ENCODE data around the gene OIT3. TPM values are rescaled to one million over a fixed set of nuclear protein-coding genes. Genes with fewer than 3 reads are reported as not detected.

OIT3 gene
- total RNA-seq, 1 donor from 2014 or later: not detected

GRCh38 chr10:72930276-72930675, 36.7 kb downstream of the OIT3 start:
- DNase-seq (no peak), ATAC-seq (no peak)
- Histone ChIP-seq H3K27ac (no peak overlapping the region), H3K4me1 (no peaks in the 10 kb centered on the region), H3K27me3 (no peaks in the 10 kb centered on the region), H3K4me3 (no peak overlapping the region), H3K36me3 (no peaks in the 10 kb centered on the region), H3K9me3 (no peaks in the 10 kb centered on the region)
- intact Hi-C loops (cut with DNase I): no loop called here
- no peak for TF ChIP-seq CTCF (IDR thresholded peaks at IDR 0.05)

- H3K4me1 ChIP-seq: no peaks in the 10 kb centered on the region
- no peaks in the 10 kb centered on the region for H3K27me3 ChIP-seq
- no peak overlapping the region for H3K27ac ChIP-seq
- no peak for DNase-seq
- ATAC-seq: no peak
- H3K9me3 ChIP-seq: no peaks in the 10 kb centered on the region
- no peaks in the 10 kb centered on the region for H3K36me3 ChIP-seq
- TF ChIP-seq CTCF (IDR thresholded peaks at IDR 0.05): no peak
- no peak overlapping the region for H3K4me3 ChIP-seq
- intact Hi-C loops (cut with DNase I): no loop called here
Measured at GRCh38 chr10:72932259-72933015, 38.9 kb downstream of the OIT3 start.

- no peak for TF ChIP-seq CTCF (IDR thresholded peaks at IDR 0.05)
- no peak overlapping the region for H3K4me3 ChIP-seq
- intact Hi-C loops (cut with DNase I): no loop called here
Measured at GRCh38 chr10:72935361-72935760, 41.8 kb downstream of the OIT3 start.

GRCh38 chr10:72943498-72944234, 50.1 kb downstream of the OIT3 start:
- no peaks in the 10 kb centered on the region for H3K36me3 ChIP-seq
- ATAC-seq: no peak
- DNase-seq: no peak
- no peak overlapping the region for H3K4me3 ChIP-seq
- intact Hi-C loops (cut with DNase I): no loop called here
- H3K27me3 ChIP-seq: no peaks in the 10 kb centered on the region
- no peaks in the 10 kb centered on the region for H3K9me3 ChIP-seq
- no peaks in the 10 kb centered on the region for H3K4me1 ChIP-seq
- H3K27ac ChIP-seq: no peak overlapping the region
- TF ChIP-seq CTCF (IDR thresholded peaks at IDR 0.05): no peak

More at GRCh38 chr10:72935361-72935760, 41.8 kb downstream of the OIT3 start:
- Histone ChIP-seq H3K27me3 (no peaks in the 10 kb centered on the region), H3K27ac (no peak overlapping the region), H3K36me3 (no peaks in the 10 kb centered on the region), H3K4me1 (no peaks in the 10 kb centered on the region), H3K9me3 (no peaks in the 10 kb centered on the region)
- peak; percentile 48 for ATAC-seq
- no peak for DNase-seq

- Histone ChIP-seq H3K9me3 (no peaks in the 10 kb centered on the region), H3K27ac (no peak overlapping the region), H3K4me1 (no peaks in the 10 kb centered on the region), H3K27me3 (no peaks in the 10 kb centered on the region), H3K36me3 (no peaks in the 10 kb centered on the region), H3K4me3 (no peak overlapping the region)
- TF ChIP-seq CTCF (IDR thresholded peaks at IDR 0.05): no peak
- ATAC-seq: no peak
- intact Hi-C loops (cut with DNase I): no loop called here
- no peak for DNase-seq
Measured at GRCh38 chr10:72946963-72947362, 53.4 kb downstream of the OIT3 start.
